ENCODE results near the gene ZC3H18. TPM values are rescaled to one million over a fixed set of nuclear protein-coding genes. Genes with fewer than 3 reads are reported as not detected.

ZC3H18 gene
- total and polyA plus RNA-seq, 10 of the 15 experiments (the other 5 are each of a cell fraction or from before 2014, with no cell fraction given), result 1.0 to 58.3 (median 22.4) TPM

GRCh38 chr16:88630433-88630832 is 60.2 kb downstream of the ZC3H18 start:
- no peak overlapping the region for H3K4me3 ChIP-seq
- ChIA-PET RAD21 (ENCODE audit: unreplicated experiment) (no interaction called here), SMC1A (ENCODE audit: uncharacterized antibody, unreplicated experiment) (no interaction called here), POLR2A (no interaction called here), CTCF (interaction anchor here (1.6 kb wide), 1 partner anchor 194 kb away, joined by 3 read pairs; no protein-coding TSS in a partner anchor)
- ATAC-seq, result no peak
- intact Hi-C loops (cut with micrococcal nuclease; ENCODE audit: unreplicated experiment) (no loop called here), in situ Hi-C loops (cut with MboI) (no loop called here)
- TF ChIP-seq NRF1 (conservative IDR thresholded peaks at IDR 0.05; ENCODE audit: low read depth, low read length) (no peak), CREM (IDR thresholded peaks at IDR 0.05; ENCODE audit: low read depth) (no peak), ESRRA (IDR thresholded peaks at IDR 0.05; ENCODE audit: low read length) (no peak), IRF5 (IDR thresholded peaks at IDR 0.05; ENCODE audit: borderline replicate concordance) (no peak), MTA3 (IDR thresholded peaks at IDR 0.05; ENCODE audit: borderline replicate concordance, low read length) (no peak), SIX5 (IDR thresholded peaks at IDR 0.05; ENCODE audit: low read depth, low read length, severe bottlenecking) (no peak), CTCF (IDR thresholded peaks at IDR 0.05 in 2 of 3, conservative IDR thresholded peaks at IDR 0.05 in 1 of 3; ENCODE audit: control insufficient read depth in 2 of 3, extremely low read depth in 1 of 3, insufficient read depth in 1 of 3, low read depth in 3 of 3, low read length in 3 of 3) (no peak)
- DNase-seq (ENCODE audit: low read depth, low spot score), result no peak
- no peaks in the 10 kb centered on the region for H3K79me2 ChIP-seq (ENCODE audit: control insufficient read depth, insufficient read depth, low read length)
- no peaks in the 10 kb centered on the region for H4K20me1 ChIP-seq (ENCODE audit: control insufficient read depth, insufficient read depth)
- H3K27ac ChIP-seq (ENCODE audit: control insufficient read depth, insufficient read depth), result no peak overlapping the region
- H3K4me1 ChIP-seq (ENCODE audit: control insufficient read depth, insufficient read depth, low read length), result peaks cover 16% of the 10 kb centered on the region
- FAIRE-seq, result no peak
- no TSS peak for BruUV-seq (replicated peaks)
- no peak overlapping the region for H2AFZ ChIP-seq (ENCODE audit: control insufficient read depth, low read depth, low read length)
- 98% methylated on average over 12 of the region's 12 CpGs for WGBS (ENCODE audit: insufficient coverage, insufficient replicate concordance, low lambda C conversion rate, missing lambda C conversion rate)
- H3K27me3 ChIP-seq (replicated peaks in 1 of 2; ENCODE audit: control insufficient read depth in 2 of 2, insufficient read depth in 2 of 2, low read length in 1 of 2), result no peaks in the 10 kb centered on the region
- H3K9me3 ChIP-seq (replicated peaks; ENCODE audit: control insufficient read depth, insufficient read depth, low read length), result no peaks in the 10 kb centered on the region
- no peak overlapping the region for H3K9ac ChIP-seq (ENCODE audit: control insufficient read depth, insufficient read depth, low read length)
- peaks cover 5 to 29% of the 10 kb centered on the region in 2 experiments; a peak in 3 of 4 replicates for H3K36me3 ChIP-seq (ENCODE audit: control insufficient read depth in 2 of 2, insufficient read depth in 2 of 2, low read length in 1 of 2)
- H3K4me2 ChIP-seq (ENCODE audit: control insufficient read depth, insufficient read depth), result no peak overlapping the region

Data from GM12878 (cell line).